WI38 (cell line): ENCODE data around the gene C16orf87.

Experiments
- H3K4me3 ChIP-seq: 2 replicates; pipeline ENCODE4 v1.5.1; 2011; ENCODE audit warnings: low read depth, mild to moderate bottlenecking, control low read depth, low read length
- TF ChIP-seq, protein P1 (sequence below): IDR thresholded peaks from 2 replicates; pipeline ENCODE4 v1.5.1; 2012; ENCODE audit warnings: low read depth, mild to moderate bottlenecking, control low read depth, low read length

C16orf87 gene

DNA sequence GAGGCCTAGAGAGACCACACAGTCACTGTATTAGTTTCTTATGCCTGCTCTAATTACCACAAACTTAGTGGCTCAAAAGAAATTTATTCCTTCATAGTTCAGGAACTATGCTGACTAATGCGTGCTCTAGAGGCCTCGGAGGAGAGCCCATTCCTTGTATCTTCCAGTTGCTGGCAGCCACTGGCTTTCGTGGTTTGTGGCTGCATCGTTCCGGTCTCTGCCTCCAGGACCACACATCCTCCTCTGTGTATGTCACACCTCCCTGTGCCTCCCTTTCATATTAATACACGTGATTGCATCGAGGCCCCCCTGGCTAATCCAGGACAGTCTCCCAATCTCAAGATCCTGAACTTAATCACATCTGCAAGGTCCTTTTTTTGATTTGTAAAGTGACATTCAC is 65.9 kb downstream of the C16orf87 start:
- no peak overlapping the region for H3K4me3 ChIP-seq
- TF ChIP-seq, protein P1, sequence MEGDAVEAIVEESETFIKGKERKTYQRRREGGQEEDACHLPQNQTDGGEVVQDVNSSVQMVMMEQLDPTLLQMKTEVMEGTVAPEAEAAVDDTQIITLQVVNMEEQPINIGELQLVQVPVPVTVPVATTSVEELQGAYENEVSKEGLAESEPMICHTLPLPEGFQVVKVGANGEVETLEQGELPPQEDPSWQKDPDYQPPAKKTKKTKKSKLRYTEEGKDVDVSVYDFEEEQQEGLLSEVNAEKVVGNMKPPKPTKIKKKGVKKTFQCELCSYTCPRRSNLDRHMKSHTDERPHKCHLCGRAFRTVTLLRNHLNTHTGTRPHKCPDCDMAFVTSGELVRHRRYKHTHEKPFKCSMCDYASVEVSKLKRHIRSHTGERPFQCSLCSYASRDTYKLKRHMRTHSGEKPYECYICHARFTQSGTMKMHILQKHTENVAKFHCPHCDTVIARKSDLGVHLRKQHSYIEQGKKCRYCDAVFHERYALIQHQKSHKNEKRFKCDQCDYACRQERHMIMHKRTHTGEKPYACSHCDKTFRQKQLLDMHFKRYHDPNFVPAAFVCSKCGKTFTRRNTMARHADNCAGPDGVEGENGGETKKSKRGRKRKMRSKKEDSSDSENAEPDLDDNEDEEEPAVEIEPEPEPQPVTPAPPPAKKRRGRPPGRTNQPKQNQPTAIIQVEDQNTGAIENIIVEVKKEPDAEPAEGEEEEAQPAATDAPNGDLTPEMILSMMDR, result no peak

DNA sequence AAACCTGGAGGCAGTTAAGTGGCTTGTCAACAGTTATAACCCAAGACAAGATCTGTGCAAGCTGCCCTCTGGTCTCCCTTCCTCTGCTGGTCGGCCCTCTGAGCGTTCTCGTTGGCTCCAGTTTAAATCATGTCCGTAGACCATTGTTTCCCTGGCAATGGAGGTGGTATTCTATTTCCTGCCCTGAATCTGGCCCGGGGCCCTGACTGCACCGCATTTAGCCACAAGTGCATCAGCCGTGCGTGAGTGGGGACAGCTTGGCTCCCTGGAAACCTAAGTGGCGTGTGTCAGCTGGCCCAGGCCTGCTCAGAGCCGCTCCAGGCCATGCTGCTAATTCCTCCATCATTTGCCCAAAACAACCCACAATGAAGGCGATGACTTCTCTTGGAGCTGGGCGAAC is 67.8 kb downstream of the C16orf87 start:
- TF ChIP-seq, protein P1, result no peak
- no peak overlapping the region for H3K4me3 ChIP-seq

DNA sequence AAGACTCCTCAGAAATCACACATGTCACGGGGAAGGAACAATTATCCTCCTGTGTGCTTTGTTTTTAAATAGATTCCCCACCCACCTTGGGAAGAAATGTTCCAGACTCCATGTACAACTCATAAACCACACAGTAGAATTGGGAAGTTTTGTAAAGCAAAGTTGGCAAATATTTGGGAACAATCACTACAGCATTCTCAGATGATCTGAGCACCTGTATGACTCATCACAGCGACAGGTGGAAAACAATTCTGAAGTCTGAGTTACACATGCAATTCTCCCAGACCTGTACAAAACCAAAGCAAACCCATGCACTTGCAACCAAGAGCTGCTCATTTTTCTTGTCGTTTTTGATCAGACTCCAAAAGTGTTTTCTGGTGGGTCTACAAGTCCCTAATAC is 68.4 kb downstream of the C16orf87 start:
- TF ChIP-seq, protein P1, result no peak
- no peak overlapping the region for H3K4me3 ChIP-seq

DNA sequence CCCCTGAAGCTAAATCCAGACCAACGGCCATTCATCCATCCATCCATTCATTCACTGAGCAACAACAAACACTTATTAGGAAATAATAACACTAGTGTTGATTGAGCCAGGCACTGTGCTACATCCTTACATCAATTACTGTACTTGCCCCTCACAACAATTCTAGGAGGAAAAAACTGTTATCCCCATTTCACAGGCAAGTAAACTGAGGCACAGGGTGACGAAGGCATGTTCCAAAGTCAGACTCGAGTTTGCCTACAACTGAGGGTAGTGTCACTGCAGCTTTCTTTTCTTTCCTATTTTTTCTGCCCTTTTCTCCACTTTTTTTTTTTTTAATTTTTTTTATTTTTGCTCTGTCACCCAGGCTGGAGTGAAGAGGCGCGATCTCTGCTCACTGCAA is 71.7 kb downstream of the C16orf87 start:
- TF ChIP-seq, protein P1, result no peak
- H3K4me3 ChIP-seq, result no peak overlapping the region

DNA sequence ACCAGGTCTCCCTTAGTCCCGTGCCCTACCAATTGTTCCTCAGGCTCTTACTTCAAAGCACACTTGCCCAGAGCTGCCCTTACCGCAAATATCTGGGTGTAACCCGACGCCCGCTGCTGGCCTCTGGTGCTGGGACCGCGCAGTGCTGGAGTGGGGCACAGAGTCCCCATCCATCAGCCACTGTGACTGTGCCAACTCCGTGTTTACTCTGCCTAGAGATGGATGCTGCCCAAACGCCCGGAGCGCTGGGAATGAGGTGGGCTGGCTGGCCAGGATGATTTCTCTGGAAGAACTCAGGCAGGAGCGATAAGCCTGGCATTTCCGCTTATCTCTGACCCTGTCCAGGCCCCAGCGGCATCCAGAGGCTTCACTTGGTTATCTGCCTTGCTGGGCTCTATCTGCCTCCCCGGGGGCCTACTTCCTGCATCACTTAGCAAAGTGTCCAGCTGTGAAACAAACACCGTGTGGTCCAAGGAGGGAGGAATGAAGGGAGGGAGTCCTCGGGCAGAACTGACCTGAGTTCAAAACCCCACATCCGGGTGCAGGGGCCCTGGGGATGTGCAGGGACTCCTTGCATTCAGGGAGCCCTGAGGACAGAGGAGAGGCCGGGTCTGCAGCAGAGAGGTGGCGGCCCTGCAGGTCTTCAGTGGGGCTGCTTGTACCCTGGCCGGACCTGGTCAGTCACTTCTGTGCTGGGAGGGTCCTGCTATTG is 73.5 kb downstream of the C16orf87 start:
- TF ChIP-seq, protein P1, result no peak
- H3K4me3 ChIP-seq, result no peak overlapping the region

DNA sequence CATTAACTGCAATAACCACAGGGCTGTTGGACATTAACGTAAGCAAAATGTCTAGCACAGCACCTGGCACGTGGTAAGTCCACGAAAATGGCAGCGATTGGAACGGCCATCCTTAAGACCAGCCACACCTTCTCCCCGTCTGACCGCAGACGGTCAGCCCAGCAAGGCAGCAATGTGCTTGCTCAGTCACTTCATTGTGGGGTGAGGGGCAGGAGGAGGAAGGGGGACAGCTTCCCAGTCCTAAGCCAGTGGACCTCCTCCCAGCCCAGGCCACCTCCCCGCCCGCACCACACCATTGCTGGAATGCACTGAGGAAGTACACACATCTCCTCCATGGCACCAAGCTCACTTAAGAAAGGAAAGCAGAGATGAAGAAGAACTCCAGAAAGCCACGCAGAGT is 74.2 kb downstream of the C16orf87 start:
- TF ChIP-seq, protein P1, result no peak
- no peak overlapping the region for H3K4me3 ChIP-seq

DNA sequence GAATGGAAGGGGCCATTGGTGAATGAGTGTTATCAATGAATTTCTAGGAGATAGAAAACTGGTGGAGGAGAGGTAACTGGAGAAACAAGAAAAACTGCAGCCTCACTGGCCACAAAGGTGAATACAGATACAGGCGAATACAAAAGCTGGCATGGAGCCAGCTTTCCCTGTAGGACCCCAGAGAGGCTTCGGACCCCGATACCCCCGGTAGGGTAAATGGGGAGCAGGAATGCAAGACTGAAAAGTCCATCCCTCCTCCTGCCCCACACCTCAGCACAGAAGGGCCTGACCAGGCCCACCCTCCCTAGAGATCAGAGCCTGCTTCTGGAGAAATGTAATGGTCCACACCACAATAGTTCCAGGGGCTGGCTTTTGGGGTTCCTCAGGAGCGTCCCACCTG is 78.0 kb downstream of the C16orf87 start:
- no peak overlapping the region for H3K4me3 ChIP-seq
- TF ChIP-seq, protein P1, result no peak
